ENCODE results near the gene MAPK8IP1. TPM values are rescaled to one million over a fixed set of nuclear protein-coding genes. Genes with fewer than 3 reads are reported as not detected.
A peak's percentile ranks its signal among the peaks of the same experiment; 100 is the strongest.

Gene MAPK8IP1
- total RNA-seq, 2 experiments from 2014 or later = 0.22 to 0.57 TPM

- Mint-ChIP-seq H3K4me1 (ENCODE audit: low read depth) (peaks cover 45% of the 10 kb centered on the region), H3K4me3 (no peak overlapping the region), H3K9me3 (no peaks in the 10 kb centered on the region), H3K27ac (no peak overlapping the region), H3K36me3 (ENCODE audit: low read depth) (peaks cover 1% of the 10 kb centered on the region), H3K27me3 (ENCODE audit: low read depth) (no peaks in the 10 kb centered on the region)
- no peak for DNase-seq
- CTCF ChIA-PET = interaction anchor here (0.6 to 2.0 kb wide), 6 partner anchors 8 to 45 kb away, joined by 3 to 6 read pairs (median 4); no protein-coding TSS in a partner anchor
- intact Hi-C loops (cut with micrococcal nuclease) = no loop called here
Observed at GRCh38 chr11:45851228-45851627, 34.2 kb upstream of the MAPK8IP1 start.

- CTCF ChIA-PET = interaction anchor here (0.6 to 2.0 kb wide), 4 partner anchors 9 to 22 kb away, joined by 3 to 6 read pairs (median 4); no protein-coding TSS in a partner anchor
- no peak overlapping the region for H3K27ac Mint-ChIP-seq
- peaks cover 38% of the 10 kb centered on the region for H3K4me1 Mint-ChIP-seq (ENCODE audit: low read depth)
Observed at GRCh38 chr11:45852018-45852711, 33.3 kb upstream of the MAPK8IP1 start.

GRCh38 chr11:45852712-45853101 is 32.7 kb upstream of the MAPK8IP1 start:
- H3K4me1 Mint-ChIP-seq (ENCODE audit: low read depth) = peaks cover 38% of the 10 kb centered on the region
- H3K27ac Mint-ChIP-seq = no peak overlapping the region
- intact Hi-C loops (cut with micrococcal nuclease) = no loop called here

More at GRCh38 chr11:45852018-45852711, 33.3 kb upstream of the MAPK8IP1 start:
- intact Hi-C loops (cut with micrococcal nuclease) = no loop called here
- peaks cover 3% of the 10 kb centered on the region for H3K36me3 Mint-ChIP-seq (ENCODE audit: low read depth)
- no peaks in the 10 kb centered on the region for H3K27me3 Mint-ChIP-seq (ENCODE audit: low read depth)
- no peak for DNase-seq
- H3K4me3 Mint-ChIP-seq = no peak overlapping the region
- no peaks in the 10 kb centered on the region for H3K9me3 Mint-ChIP-seq

GRCh38 chr11:45853332-45854219 is 31.9 kb upstream of the MAPK8IP1 start:
- CTCF ChIA-PET = interaction anchor here (0.6 to 1.0 kb wide), 2 partner anchors 11 to 220 kb away, joined by 3 read pairs; no protein-coding TSS in a partner anchor

More at GRCh38 chr11:45852712-45853101, 32.7 kb upstream of the MAPK8IP1 start:
- no peaks in the 10 kb centered on the region for H3K9me3 Mint-ChIP-seq
- H3K27me3 Mint-ChIP-seq (ENCODE audit: low read depth) = no peaks in the 10 kb centered on the region
- DNase-seq = peak; percentile 16
- peaks cover 3% of the 10 kb centered on the region for H3K36me3 Mint-ChIP-seq (ENCODE audit: low read depth)
- CTCF ChIA-PET = interaction anchor here (1.0 to 2.0 kb wide), 2 partner anchors 10 kb away, joined by 3 to 5 read pairs; no protein-coding TSS in a partner anchor
- H3K4me3 Mint-ChIP-seq = no peak overlapping the region

GRCh38 chr11:45855308-45855707 is 30.1 kb upstream of the MAPK8IP1 start:
- H3K36me3 Mint-ChIP-seq (ENCODE audit: low read depth) = peaks cover 9% of the 10 kb centered on the region
- CTCF ChIA-PET = interaction anchor here (0.7 to 1.6 kb wide), 2 partner anchors 10 to 110 kb away, joined by 3 read pairs; no protein-coding TSS in a partner anchor
- intact Hi-C loops (cut with micrococcal nuclease) = no loop called here

More at GRCh38 chr11:45853332-45854219, 31.9 kb upstream of the MAPK8IP1 start:
- H3K4me1 Mint-ChIP-seq (ENCODE audit: low read depth) = peaks cover 34% of the 10 kb centered on the region
- H3K9me3 Mint-ChIP-seq = no peaks in the 10 kb centered on the region
- no peak overlapping the region for H3K27ac Mint-ChIP-seq
- no peaks in the 10 kb centered on the region for H3K27me3 Mint-ChIP-seq (ENCODE audit: low read depth)
- H3K4me3 Mint-ChIP-seq = no peak overlapping the region
- peaks cover 6% of the 10 kb centered on the region for H3K36me3 Mint-ChIP-seq (ENCODE audit: low read depth)
- DNase-seq = no peak
- intact Hi-C loops (cut with micrococcal nuclease) = no loop called here

GRCh38 chr11:45856044-45856468 is 29.4 kb upstream of the MAPK8IP1 start:
- DNase-seq = no peak
- intact Hi-C loops (cut with micrococcal nuclease) = no loop called here
- no peaks in the 10 kb centered on the region for H3K9me3 Mint-ChIP-seq
- no peak overlapping the region for H3K27ac Mint-ChIP-seq
- H3K27me3 Mint-ChIP-seq (ENCODE audit: low read depth) = no peaks in the 10 kb centered on the region
- H3K4me1 Mint-ChIP-seq (ENCODE audit: low read depth) = peaks cover 14% of the 10 kb centered on the region
- H3K36me3 Mint-ChIP-seq (ENCODE audit: low read depth) = peaks cover 12% of the 10 kb centered on the region
- CTCF ChIA-PET = interaction anchor here (1.6 kb wide), 1 partner anchor 10 kb away, joined by 3 read pairs; no protein-coding TSS in a partner anchor
- H3K4me3 Mint-ChIP-seq = no peak overlapping the region

More at GRCh38 chr11:45855308-45855707, 30.1 kb upstream of the MAPK8IP1 start:
- Mint-ChIP-seq H3K4me1 (ENCODE audit: low read depth) (peaks cover 19% of the 10 kb centered on the region), H3K27ac (no peak overlapping the region), H3K27me3 (ENCODE audit: low read depth) (no peaks in the 10 kb centered on the region), H3K4me3 (no peak overlapping the region), H3K9me3 (no peaks in the 10 kb centered on the region)
- DNase-seq = no peak

GRCh38 chr11:45857961-45858474 is 27.4 kb upstream of the MAPK8IP1 start:
- CTCF ChIA-PET = interaction anchor here (0.7 to 0.8 kb wide), 2 partner anchors 15 to 16 kb away, joined by 3 to 4 read pairs; no protein-coding TSS in a partner anchor
- Mint-ChIP-seq H3K27ac (no peak overlapping the region), H3K4me1 (ENCODE audit: low read depth) (peaks cover 2% of the 10 kb centered on the region), H3K4me3 (no peak overlapping the region), H3K36me3 (ENCODE audit: low read depth) (peaks cover 21% of the 10 kb centered on the region), H3K27me3 (ENCODE audit: low read depth) (no peaks in the 10 kb centered on the region), H3K9me3 (no peaks in the 10 kb centered on the region)
- intact Hi-C loops (cut with micrococcal nuclease) = no loop called here
- DNase-seq = no peak

- intact Hi-C loops (cut with micrococcal nuclease) = no loop called here
Observed at GRCh38 chr11:45858751-45859398, 26.6 kb upstream of the MAPK8IP1 start.

GRCh38 chr11:45859661-45860140 is 25.8 kb upstream of the MAPK8IP1 start:
- Mint-ChIP-seq H3K27ac (no peak overlapping the region), H3K4me1 (ENCODE audit: low read depth) (peaks cover 2% of the 10 kb centered on the region), H3K4me3 (no peak overlapping the region), H3K36me3 (ENCODE audit: low read depth) (peaks cover 25% of the 10 kb centered on the region), H3K27me3 (ENCODE audit: low read depth) (no peaks in the 10 kb centered on the region), H3K9me3 (no peaks in the 10 kb centered on the region)
- no peak for DNase-seq
- CTCF ChIA-PET = interaction anchor here (1.4 to 4.7 kb wide), 2 partner anchors 9 to 13 kb away, joined by 3 to 29 read pairs; no protein-coding TSS in a partner anchor
- intact Hi-C loops (cut with micrococcal nuclease) = no loop called here

More at GRCh38 chr11:45858751-45859398, 26.6 kb upstream of the MAPK8IP1 start:
- Mint-ChIP-seq H3K4me1 (ENCODE audit: low read depth) (peaks cover 2% of the 10 kb centered on the region), H3K9me3 (no peaks in the 10 kb centered on the region), H3K4me3 (no peak overlapping the region), H3K36me3 (ENCODE audit: low read depth) (peaks cover 25% of the 10 kb centered on the region), H3K27ac (no peak overlapping the region), H3K27me3 (ENCODE audit: low read depth) (no peaks in the 10 kb centered on the region)
- CTCF ChIA-PET = interaction anchor here (0.7 to 4.7 kb wide), 2 partner anchors 14 to 16 kb away, joined by 4 to 29 read pairs; no protein-coding TSS in a partner anchor
- no peak for DNase-seq

- no peaks in the 10 kb centered on the region for H3K4me1 Mint-ChIP-seq (ENCODE audit: low read depth)
- H3K36me3 Mint-ChIP-seq (ENCODE audit: low read depth) = peaks cover 27% of the 10 kb centered on the region
- H3K27me3 Mint-ChIP-seq (ENCODE audit: low read depth) = no peaks in the 10 kb centered on the region
- H3K9me3 Mint-ChIP-seq = no peaks in the 10 kb centered on the region
- no peak for DNase-seq
- no peak overlapping the region for H3K27ac Mint-ChIP-seq
- intact Hi-C loops (cut with micrococcal nuclease) = no loop called here
- CTCF ChIA-PET = interaction anchor here (1.4 to 4.7 kb wide), 2 partner anchors 9 to 12 kb away, joined by 3 to 29 read pairs; no protein-coding TSS in a partner anchor
- no peak overlapping the region for H3K4me3 Mint-ChIP-seq
Observed at GRCh38 chr11:45860348-45860747, 25.1 kb upstream of the MAPK8IP1 start.

GRCh38 chr11:45860764-45861510 is 24.5 kb upstream of the MAPK8IP1 start:
- Mint-ChIP-seq H3K9me3 (no peaks in the 10 kb centered on the region), H3K4me1 (ENCODE audit: low read depth) (no peaks in the 10 kb centered on the region), H3K4me3 (no peak overlapping the region), H3K27ac (no peak overlapping the region), H3K36me3 (ENCODE audit: low read depth) (peaks cover 27% of the 10 kb centered on the region), H3K27me3 (ENCODE audit: low read depth) (no peaks in the 10 kb centered on the region)
- intact Hi-C loops (cut with micrococcal nuclease) = no loop called here
- DNase-seq = no peak
- CTCF ChIA-PET = interaction anchor here (1.4 to 4.7 kb wide), 3 partner anchors 10 to 104 kb away, joined by 3 to 29 read pairs (median 7); no protein-coding TSS in a partner anchor
